HepG2 (cell line): ENCODE measurements around the gene ARHGAP29. TPM values are rescaled to one million over a fixed set of nuclear protein-coding genes. Genes with fewer than 3 reads are reported as not detected.
A peak's percentile ranks its signal among the peaks of the same experiment; 100 is the strongest.

Experiments
- ATAC-seq: fragments of 200-7000 bp; cut with Tn5 transposase; 3 replicates; pipeline ENCODE4 v1.9.1; 2020; ENCODE audit warnings: mild to moderate bottlenecking, moderate library complexity
- BruUV-seq: library from RNA; stranded (reverse); fragments of 400-500 nt; replicated peaks from 2 replicates; lab custom pipeline; 2021; lab: Mats Ljungman, UMichigan
- CTCF ChIA-PET: fragments of 300-600 bp; formaldehyde crosslinking; extraction: SDS; loops from one replicate; lab custom pipeline; 2021; ENCODE audit warnings: low total read pairs, inconsistent platforms, low intra/inter-chr PET ratio; lab: Yijun Ruan, JAX
- POLR2A ChIA-PET: fragments of 350-600 bp; sonication (Branson Sonifier 250); formaldehyde crosslinking; loops from one replicate; lab custom pipeline; 2020; ENCODE audit warnings: antibody characterized with exemption, inconsistent platforms; lab: Yijun Ruan, JAX
- DNase-seq: peaks from one replicate; pipeline ENCODE4 v3.0.0-alpha.2; 2015; ENCODE audit warnings: low spot score
- FAIRE-seq: peaks from 3 replicates; lab custom pipeline; 2011; peaks lifted over from hg19 to GRCh38; lab: Jason Lieb, UNC
- H2AFZ ChIP-seq: one replicate; pipeline ENCODE4 v1.6.1; 2011; ENCODE audit warnings: low read length, inconsistent platforms
- H3K27ac ChIP-seq: fragments of 300-600 bp; 3 replicates; pipeline ENCODE4 v1.8.0; 2011; ENCODE audit warnings: mixed run types, mild to moderate bottlenecking, mixed read lengths, low read length, inconsistent platforms; ENCODE audit not compliant: insufficient read depth; ENCODE audit errors: extremely low read length
- H3K27me3 ChIP-seq, 2 experiments: fragments of 200-600 bp in 1 of 2; 2 replicates in 1 of 2; 3 replicates in 1 of 2; pipeline versions ENCODE4 v1.6.0 to v1.8.0; 2011; ENCODE audit warnings: low read length in 2 of 2, mild to moderate bottlenecking in 2 of 2, moderate library complexity in 2 of 2, inconsistent platforms in 1 of 2; ENCODE audit not compliant: insufficient read depth in 2 of 2, control insufficient read depth in 1 of 2
- H3K36me3 ChIP-seq, 2 experiments: fragments of 200-600 bp in 1 of 2; replicated peaks in 1 of 2; 2 replicates in 1 of 2; 3 replicates in 1 of 2; pipeline versions ENCODE4 v1.5.1 to v1.8.0; 2011; ENCODE audit warnings: low read length in 2 of 2, inconsistent platforms in 1 of 2; ENCODE audit not compliant: insufficient read depth in 2 of 2, control insufficient read depth in 1 of 2
- H3K4me1 ChIP-seq: 2 replicates; pipeline ENCODE4 v1.5.1; 2012; ENCODE audit warnings: low read length, inconsistent platforms; ENCODE audit not compliant: insufficient read depth
- H3K4me2 ChIP-seq: 2 replicates; pipeline ENCODE4 v1.6.0; 2011; ENCODE audit warnings: low read depth, low read length, inconsistent platforms
- H3K4me3 ChIP-seq, 3 experiments: fragments of 200-600 bp in 1 of 3; sonication (generic), shearing (Covaris generic) in 1 of 3; replicated peaks in 1 of 3; 2 replicates each; pipeline ENCODE4 v1.5.1; 2011 to 2016; ENCODE audit warnings: low read length in 3 of 3, inconsistent platforms in 2 of 3, low read depth in 2 of 3, mild to moderate bottlenecking in 2 of 3, control low read depth in 1 of 3, mixed read lengths in 1 of 3; ENCODE audit not compliant: insufficient read depth in 1 of 3
- H3K79me2 ChIP-seq: one replicate; pipeline ENCODE4 v1.6.1; 2011; ENCODE audit warnings: low read length, inconsistent platforms; ENCODE audit not compliant: insufficient read depth
- H3K9ac ChIP-seq: 2 replicates; pipeline ENCODE4 v1.6.0; 2011; ENCODE audit warnings: mild to moderate bottlenecking, low read depth, low read length, inconsistent platforms; ENCODE audit not compliant: insufficient read depth
- H3K9me3 ChIP-seq: 2 replicates; pipeline ENCODE4 v1.5.1; 2012; ENCODE audit warnings: mild to moderate bottlenecking, low read length
- H4K20me1 ChIP-seq: 2 replicates; pipeline ENCODE4 v1.6.0; 2011; ENCODE audit warnings: inconsistent platforms, mild to moderate bottlenecking, low read length, moderate library complexity; ENCODE audit not compliant: insufficient read depth
- ARHGAP35 ChIP-seq: sonication (generic); formaldehyde crosslinking; IDR thresholded peaks from 2 replicates; pipeline ENCODE4 v1.9.0; 2022; ENCODE audit warnings: mild to moderate bottlenecking, inconsistent platforms, moderate library complexity, missing genetic modification reagents, borderline replicate concordance
- ATF7 ChIP-seq, 2 experiments: fragments of 450-650 bp in 1 of 2; sonication (generic) in 1 of 2; formaldehyde crosslinking in 1 of 2; IDR thresholded peaks; 2 replicates each; pipeline versions ENCODE4 v1.4.0 to v1.6.1; 2016 to 2020; ENCODE audit warnings: antibody characterized with exemption in 1 of 2, mild to moderate bottlenecking in 1 of 2, missing genetic modification reagents in 1 of 2
- CBX1 ChIP-seq: IDR thresholded peaks from one replicate; pipeline ENCODE4 v1.6.1; 2016; ENCODE audit warnings: antibody characterized with exemption, low read depth
- CREB1 ChIP-seq, 2 experiments: fragments of 450-650 bp in 1 of 2; IDR thresholded peaks; 2 replicates each; pipeline ENCODE4 v1.6.1; 2016 to 2017; ENCODE audit warnings: control low read depth in 1 of 2, mild to moderate bottlenecking in 1 of 2, missing compliant biosample characterization in 1 of 2, missing genetic modification characterization in 1 of 2
- MTA1 ChIP-seq: sonication (generic); formaldehyde crosslinking; IDR thresholded peaks from 2 replicates; pipeline ENCODE4 v1.4.0; 2020; ENCODE audit warnings: missing genetic modification reagents, mild to moderate bottlenecking, borderline replicate concordance
- WGBS: methylation state at CpG from one replicate; pipeline ENCODE4 v1.1.6; 2017; ENCODE audit warnings: low lambda C conversion rate; 5-methylcytosine and 5-hydroxymethylcytosine counted together
- in situ Hi-C: cut with HindIII; loops from 2 replicates; pipeline ENCODE4 v1.10.0; 2017; ENCODE audit warnings: low pct_unique_long_range_greater_than_20kb; ENCODE audit not compliant: extremely low pct_ligation_motif_present
- intact Hi-C: fragments of 100-400 bp; cut with micrococcal nuclease; formaldehyde crosslinking; loops from one replicate; pipeline ENCODE4 v1.10.0; 2022; ENCODE audit not compliant: unreplicated experiment
- polyA plus RNA-seq, 8 experiments: library from polyadenylated mRNA; depleted of rRNA in 3 of 8; stranded (reverse) in 7 of 8; unstranded in 1 of 8; fragments of >200 nt; fragmentation: Illumina TruSeq in 4 of 8; extraction: Trizol in 4 of 8; gene quantifications; 2 replicates each; pipeline versions ENCODE4 v1.2.1 to v1.2.3, GENCODE V29; 2011 to 2016; ENCODE audit warnings: low read depth in 4 of 8, missing spikeins in 1 of 8, mixed read lengths in 1 of 8; ENCODE audit not compliant: insufficient read depth in 1 of 8
- total RNA-seq, 5 experiments: library from RNA; depleted of rRNA; stranded (reverse); fragments of >200 nt; fragmentation: Illumina TruSeq; extraction: Trizol; gene quantifications; 2 replicates each; pipeline ENCODE4 v1.2.3, GENCODE V29; 2016; ENCODE audit warnings: low read depth in 1 of 5

The ARHGAP29 gene
- total and polyA plus RNA-seq, 2 of the 13 experiments (the other 11 are each of a cell fraction or from before 2014, with no cell fraction given) = 12.8 to 18.3 TPM

DNA sequence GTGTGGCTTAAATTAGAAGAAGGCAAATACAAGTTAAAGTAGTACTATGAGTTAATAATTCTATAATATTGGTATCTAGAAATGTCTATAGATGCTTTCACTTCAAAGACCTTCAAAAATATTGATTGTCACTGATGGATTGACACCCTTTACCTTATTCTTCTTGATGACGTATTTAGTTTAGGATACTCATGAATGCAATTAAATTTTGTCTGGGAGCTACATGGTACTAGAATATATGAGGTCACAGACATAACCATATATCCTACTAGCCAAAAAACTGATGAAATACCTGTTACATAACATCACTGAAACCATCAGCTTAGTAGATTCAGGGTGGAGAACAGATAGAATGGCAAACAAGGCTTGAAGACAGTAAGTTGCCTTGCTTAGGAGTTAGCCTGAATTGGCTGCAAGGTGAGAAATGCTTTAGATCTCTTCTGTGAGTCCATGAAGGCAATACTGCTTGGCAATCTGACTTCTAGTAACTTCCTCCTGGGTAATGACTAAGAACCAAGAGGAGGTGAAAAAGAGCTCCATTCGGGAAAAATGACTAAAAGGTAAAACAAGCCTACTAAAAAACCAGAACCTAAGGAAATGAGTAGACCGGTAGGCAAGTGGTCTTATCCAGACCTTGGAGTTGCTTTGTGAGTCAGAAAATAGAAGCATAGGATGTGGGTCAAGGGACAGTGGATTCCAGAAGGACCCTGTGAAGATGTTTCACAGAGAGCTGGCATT lies 16.9 kb upstream of the ARHGAP29 start:
- ATAC-seq = no peak
- POLR2A ChIA-PET = no interaction called here

DNA sequence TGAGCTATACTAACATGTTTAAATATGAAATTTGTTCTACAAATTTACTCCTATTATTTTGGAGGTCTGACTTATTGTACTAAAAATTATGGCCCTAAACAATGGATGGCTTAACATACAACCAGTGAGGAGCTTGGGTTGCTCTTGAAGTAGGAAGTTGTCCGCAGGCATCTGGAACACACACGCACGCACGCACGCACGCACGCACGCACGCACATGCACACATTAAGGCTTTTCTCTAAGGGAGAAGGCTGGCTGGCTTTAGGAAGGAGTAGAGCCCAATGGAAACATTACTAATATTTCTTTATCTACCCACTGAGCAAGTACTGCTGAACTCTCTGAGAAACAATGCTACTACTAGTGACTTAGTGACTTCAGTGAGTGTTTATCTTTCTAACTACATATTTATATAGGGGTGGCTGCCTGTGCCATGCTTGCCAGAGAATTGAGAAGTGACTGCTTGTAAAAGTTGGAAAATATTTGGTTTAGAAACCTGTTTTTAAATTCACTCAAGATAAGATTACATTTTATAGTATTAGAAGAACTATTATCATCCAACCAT lies 16.2 kb upstream of the ARHGAP29 start:
- H2AFZ ChIP-seq = no peak overlapping the region
- no peak overlapping the region for H3K4me3 ChIP-seq
- in situ Hi-C loops = no loop called here
- CTCF ChIA-PET = no interaction called here
- H3K36me3 ChIP-seq = no peaks in the 10 kb centered on the region
- no peak overlapping the region for H3K9ac ChIP-seq
- WGBS = 97% methylated on average over 9 of the region's 9 CpGs
- BruUV-seq = no TSS peak
- no peak for TF ChIP-seq MTA1
- TF ChIP-seq, all 625 proteins: peak for 0
- Histone ChIP-seq H3K9me3 (no peaks in the 10 kb centered on the region), H3K27ac (no peak overlapping the region), H3K4me1 (peaks cover 18% of the 10 kb centered on the region), H3K4me2 (no peak overlapping the region), H3K27me3 (peaks cover 0 to 1% of the 10 kb centered on the region in 2 experiments; a peak in 2 of 5 replicates), H3K79me2 (no peaks in the 10 kb centered on the region), H4K20me1 (no peaks in the 10 kb centered on the region)
- no peak for ATAC-seq
- intact Hi-C loops = no loop called here
- no peak for FAIRE-seq
- POLR2A ChIA-PET = no interaction called here
- no peak for DNase-seq

More for the DNA sequence above, 16.9 kb upstream of the ARHGAP29 start:
- peaks cover 0 to 1% of the 10 kb centered on the region in 2 experiments; a peak in 1 of 5 replicates for H3K27me3 ChIP-seq
- 24% methylated on average over 3 of the region's 3 CpGs for WGBS
- H3K9ac ChIP-seq = no peak overlapping the region
- H4K20me1 ChIP-seq = no peaks in the 10 kb centered on the region
- no TSS peak for BruUV-seq
- H3K9me3 ChIP-seq = no peaks in the 10 kb centered on the region
- H3K4me3 ChIP-seq = no peak overlapping the region
- no peak for FAIRE-seq
- TF ChIP-seq CREB1 (IDR thresholded peaks at IDR 0.05) = peak; percentile 86
- no peak for TF ChIP-seq CREB1 (CRISPR knock-in tag; IDR thresholded peaks at IDR 0.05)
- peak; percentile 73 for TF ChIP-seq ATF7 (IDR thresholded peaks at IDR 0.05)
- TF ChIP-seq ATF7 (CRISPR knock-in tag; IDR thresholded peaks at IDR 0.05) = no peak
- no peak for TF ChIP-seq CBX1
- TF ChIP-seq ARHGAP35 (CRISPR knock-in tag) = no peak
- TF ChIP-seq, all 625 proteins: peak for 2
- in situ Hi-C loops = no loop called here
- Histone ChIP-seq H3K27ac (no peak overlapping the region), H3K36me3 (no peaks in the 10 kb centered on the region), H3K4me2 (no peak overlapping the region), H3K79me2 (no peaks in the 10 kb centered on the region), H2AFZ (no peak overlapping the region), H3K4me1 (peaks cover 22% of the 10 kb centered on the region)
- no peak for DNase-seq
- CTCF ChIA-PET = no interaction called here
- intact Hi-C loops = no loop called here
